HG03354 (cell line): ENCODE results near the gene XAGE5.
"Not testable (repeated sequence)": the region's sequence is repeated elsewhere in the genome, so short reads cannot be mapped to it uniquely, and the experiment has no call there.

Experiments
- ATAC-seq: cut with Tn5 transposase; IDR thresholded peaks from one replicate; pipeline ENCODE4 v1.9.1; 2021; ENCODE audit warnings: mild to moderate bottlenecking; ENCODE audit not compliant: unreplicated experiment, poor library complexity, severe bottlenecking

XAGE5 gene

GRCh38 chrX:52811065-52811625 is at the start of gene XAGE5:
Gene XAGE5, plus strand, starts transcription at chrX:52811287. Its CDS starts 1,280 bp downstream, at chrX:52812567.
- no peak for ATAC-seq

- ATAC-seq, result not testable (repeated sequence)
These were observed 45.1 kb upstream of the XAGE5 start for GRCh38 chrX:52765983-52766382.

GRCh38 chrX:52773504-52773903 is 37.6 kb upstream of the XAGE5 start:
- not testable (repeated sequence) for ATAC-seq

GRCh38 chrX:52797327-52797726 is 13.8 kb upstream of the XAGE5 start, which contains the start of gene SPANXN5:
Gene SPANXN5, minus strand, starts transcription at chrX:52797427. Its CDS starts 79 bp downstream, at chrX:52797348.
- ATAC-seq, result not testable (repeated sequence)

- ATAC-seq, result not testable (repeated sequence)
These were observed 6.2 kb upstream of the XAGE5 start for GRCh38 chrX:52804876-52805275.

- ATAC-seq, result no peak
These were observed 8.7 kb downstream of the XAGE5 start for GRCh38 chrX:52819788-52820187.

- no peak for ATAC-seq
These were observed 10.1 kb downstream of the XAGE5 start for GRCh38 chrX:52821079-52821760.

- ATAC-seq, result no peak
These were observed 13.5 kb downstream of the XAGE5 start for GRCh38 chrX:52824608-52825007.

- no peak for ATAC-seq
These were observed 19.5 kb downstream of the XAGE5 start for GRCh38 chrX:52830551-52830950.

GRCh38 chrX:52839137-52839536 is 28.1 kb downstream of the XAGE5 start:
- ATAC-seq, result peak; percentile 58

GRCh38 chrX:52843619-52844018 is 32.5 kb downstream of the XAGE5 start:
- ATAC-seq, result not testable (repeated sequence)

- no peak for ATAC-seq
These were observed 41.2 kb downstream of the XAGE5 start for GRCh38 chrX:52852110-52852860.

GRCh38 chrX:52856991-52857525 is 46.0 kb downstream of the XAGE5 start:
- not testable (repeated sequence) for ATAC-seq

GRCh38 chrX:52865343-52865998 is 54.4 kb downstream of the XAGE5 start:
- ATAC-seq, result no peak
